Transverse colon (tissue), 4 donors: ENCODE results near the gene SNED1. TPM values are rescaled to one million over a fixed set of nuclear protein-coding genes. Genes with fewer than 3 reads are reported as not detected.

ENCODE experiments used
- DNase-seq: peaks from one replicate; pipeline ENCODE4 v3.0.0-alpha.2; 2019
- H3K27ac ChIP-seq, 4 donors: fragments of 200-600 bp; sonication (generic); 2 replicates each; pipeline ENCODE4 v1.5.1; 2016 to 2018; ENCODE audit warnings: inconsistent platforms in 4 of 4
- H3K27me3 ChIP-seq: fragments of 200-600 bp; sonication (generic); 2 replicates; pipeline ENCODE4 v1.5.1; 2017; ENCODE audit warnings: inconsistent platforms
- H3K36me3 ChIP-seq, 4 donors: fragments of 200-600 bp; sonication (generic); 2 replicates each; pipeline ENCODE4 v1.5.1; 2017 to 2019; ENCODE audit warnings: inconsistent platforms in 4 of 4
- H3K4me1 ChIP-seq, 4 donors: fragments of 200-600 bp; sonication (generic); 2 replicates each; pipeline ENCODE4 v1.5.1; 2017 to 2020; ENCODE audit warnings: inconsistent platforms in 4 of 4
- H3K4me3 ChIP-seq, 4 donors: fragments of 200-600 bp; sonication (generic); 1 replicate in 1 of 4; 2 replicates in 3 of 4; pipeline versions ENCODE4 v1.5.1 to v1.6.1; 2017 to 2019; ENCODE audit warnings: inconsistent platforms in 4 of 4
- H3K9me3 ChIP-seq, 2 donors: fragments of 200-600 bp; sonication (generic); 2 replicates each; pipeline ENCODE4 v1.5.1; 2017 to 2019; ENCODE audit warnings: inconsistent platforms in 2 of 2
- EP300 ChIP-seq: sonication (generic); formaldehyde crosslinking; IDR thresholded peaks from one replicate; pipeline ENCODE4 v1.6.1; 2017; ENCODE audit warnings: antibody characterized with exemption, low read depth
- POLR2A ChIP-seq: fragments of 450-650 bp; IDR thresholded peaks from one replicate; pipeline ENCODE4 v1.6.1; 2016; ENCODE audit warnings: antibody characterized with exemption, mild to moderate bottlenecking, moderate library complexity
- POLR2AphosphoS5 ChIP-seq, 3 donors: sonication (generic); formaldehyde crosslinking; IDR thresholded peaks; one replicate each; pipeline ENCODE4 v1.6.1; 2016; ENCODE audit warnings: antibody characterized with exemption in 3 of 3
- WGBS, 2 donors: methylation state at CpG; one replicate each; pipeline ENCODE4 v1.1.5; 2018; ENCODE audit warnings: low coverage in 1 of 2; 5-methylcytosine and 5-hydroxymethylcytosine counted together
- in situ Hi-C, 4 donors: fragments of 200-750 bp; cut with MboI; loops; one replicate each; pipeline versions ENCODE4 v1.15.0 to v1.15.1; 2017; ENCODE audit warnings: low sequenced_read_pairs in 3 of 4, low pct_ligation_motif_present in 1 of 4, low pct_unique_long_range_greater_than_20kb in 1 of 4
- intact Hi-C: fragments of 100-400 bp; cut with DNase I; formaldehyde crosslinking; loops from one replicate; pipeline ENCODE4 v1.15.1; 2023; ENCODE audit warnings: low total_unique reads
- total RNA-seq, 4 donors: library from RNA; depleted of rRNA; stranded (reverse); fragments of >200 nt; gene quantifications; one replicate each; pipeline ENCODE4 v1.1.0, GENCODE V29; 2016
- TF ChIP-seq, protein P1 (sequence below), 5 experiments: fragments of 200-600 bp in 3 of 5; fragments of 450-650 bp in 2 of 5; sonication (generic) in 3 of 5; IDR thresholded peaks; 1 replicate in 2 of 5; 2 replicates in 3 of 5; pipeline ENCODE4 v1.5.1; 2016 to 2017; ENCODE audit warnings: antibody characterized with exemption in 5 of 5, inconsistent platforms in 3 of 5, mild to moderate bottlenecking in 2 of 5, moderate library complexity in 1 of 5

Gene SNED1
- total RNA-seq, 4 donors from 2014 or later = 8.2 to 65.5 (median 30.0) TPM

- no peaks in the 10 kb centered on the region for H3K36me3 ChIP-seq
- WGBS, 2 donors = 83 to 100% methylated on average over 1 to 14 of the region's 15 CpGs
- no peaks in the 10 kb centered on the region for H3K9me3 ChIP-seq
- no peaks in the 10 kb centered on the region for H3K27me3 ChIP-seq
- H3K27ac ChIP-seq = peak overlapping the region in 1 of 4 donors; percentile 25
- no peak for DNase-seq
- in situ Hi-C loops = no loop called here
- TF ChIP-seq POLR2A = no peak
- TF ChIP-seq POLR2AphosphoS5 (IDR thresholded peaks at IDR 0.05) = no peak
- TF ChIP-seq, protein P1, sequence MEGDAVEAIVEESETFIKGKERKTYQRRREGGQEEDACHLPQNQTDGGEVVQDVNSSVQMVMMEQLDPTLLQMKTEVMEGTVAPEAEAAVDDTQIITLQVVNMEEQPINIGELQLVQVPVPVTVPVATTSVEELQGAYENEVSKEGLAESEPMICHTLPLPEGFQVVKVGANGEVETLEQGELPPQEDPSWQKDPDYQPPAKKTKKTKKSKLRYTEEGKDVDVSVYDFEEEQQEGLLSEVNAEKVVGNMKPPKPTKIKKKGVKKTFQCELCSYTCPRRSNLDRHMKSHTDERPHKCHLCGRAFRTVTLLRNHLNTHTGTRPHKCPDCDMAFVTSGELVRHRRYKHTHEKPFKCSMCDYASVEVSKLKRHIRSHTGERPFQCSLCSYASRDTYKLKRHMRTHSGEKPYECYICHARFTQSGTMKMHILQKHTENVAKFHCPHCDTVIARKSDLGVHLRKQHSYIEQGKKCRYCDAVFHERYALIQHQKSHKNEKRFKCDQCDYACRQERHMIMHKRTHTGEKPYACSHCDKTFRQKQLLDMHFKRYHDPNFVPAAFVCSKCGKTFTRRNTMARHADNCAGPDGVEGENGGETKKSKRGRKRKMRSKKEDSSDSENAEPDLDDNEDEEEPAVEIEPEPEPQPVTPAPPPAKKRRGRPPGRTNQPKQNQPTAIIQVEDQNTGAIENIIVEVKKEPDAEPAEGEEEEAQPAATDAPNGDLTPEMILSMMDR (IDR thresholded peaks at IDR 0.05) = no peak
- no peak for TF ChIP-seq EP300
- peaks cover 0 to 17% (median 4%) of the 10 kb centered on the region in 4 donors for H3K4me1 ChIP-seq
- H3K4me3 ChIP-seq = no peak overlapping the region
- intact Hi-C loops = no loop called here
These were observed 39.0 kb upstream of the SNED1 start for GRCh38 chr2:240959214-240959940.

DNA sequence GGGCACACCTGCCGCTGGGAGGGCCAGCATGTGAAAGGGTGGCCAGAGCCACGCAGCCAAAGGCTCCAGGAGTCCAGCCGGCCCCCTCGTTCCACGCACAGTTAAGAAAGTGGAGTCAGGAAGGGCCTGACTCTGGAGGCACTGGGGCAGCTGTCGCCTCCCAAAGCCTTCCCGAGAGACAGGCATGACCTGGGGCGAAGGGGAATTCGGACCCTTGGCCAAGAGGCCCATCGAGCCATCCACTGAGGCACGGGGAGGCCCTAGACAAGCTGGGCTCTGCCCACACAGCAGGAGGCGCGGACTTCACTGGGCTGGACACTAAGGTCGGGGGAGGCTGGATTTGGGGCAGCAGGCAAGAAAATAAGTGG is 38.5 kb upstream of the SNED1 start:
- in situ Hi-C loops = no loop called here

DNA sequence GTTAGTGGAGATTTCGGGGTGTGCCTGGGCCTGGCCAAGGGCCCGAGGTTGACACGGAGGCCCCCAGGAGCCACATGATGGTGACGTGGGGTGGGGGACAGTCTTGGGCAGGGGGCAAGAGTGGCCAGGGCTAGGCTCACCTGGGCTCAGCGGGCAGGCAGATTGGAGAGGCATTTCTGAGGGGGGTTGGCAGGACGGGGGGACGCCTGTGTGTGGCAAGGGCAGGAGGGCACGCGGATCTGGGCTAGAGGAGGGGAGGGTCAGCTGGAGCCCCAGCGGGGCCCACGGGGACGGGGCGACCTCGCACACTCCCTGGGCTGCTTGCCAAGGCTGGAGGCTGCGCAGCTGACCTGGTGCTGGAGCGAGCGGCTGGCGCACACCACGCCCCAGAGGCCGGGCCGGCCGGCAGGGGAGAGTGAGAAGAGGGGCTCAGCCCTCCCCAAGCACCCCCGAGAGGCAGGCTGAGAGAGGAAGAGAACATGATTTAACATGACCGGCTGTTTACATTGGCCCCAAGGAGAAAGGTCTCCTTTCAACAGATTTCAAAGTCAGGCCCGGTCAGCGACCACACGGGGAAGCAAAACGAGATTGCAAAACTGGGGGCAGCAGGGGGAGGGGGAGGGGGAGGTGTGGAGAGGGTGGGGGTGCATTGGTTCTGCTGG is 38.0 kb upstream of the SNED1 start:
- intact Hi-C loops (no loop called here), in situ Hi-C loops (no loop called here)
- TF ChIP-seq EP300 (no peak), POLR2AphosphoS5 (IDR thresholded peaks at IDR 0.05) (no peak), POLR2A (no peak)
- TF ChIP-seq, protein P1 (IDR thresholded peaks at IDR 0.05) = no peak
- no peak overlapping the region for H3K4me3 ChIP-seq
- peak overlapping the region in 2 of 4 donors; percentile 25 to 36 for H3K27ac ChIP-seq
- no peaks in the 10 kb centered on the region for H3K9me3 ChIP-seq
- no peak for DNase-seq
- 29 to 50% methylated on average over 4 to 22 of the region's 28 CpGs for WGBS, 2 donors
- no peaks in the 10 kb centered on the region for H3K27me3 ChIP-seq
- no peaks in the 10 kb centered on the region for H3K36me3 ChIP-seq
- H3K4me1 ChIP-seq = peaks cover 0 to 17% (median 4%) of the 10 kb centered on the region in 4 donors

More for the DNA sequence above, 38.5 kb upstream of the SNED1 start:
- Histone ChIP-seq H3K4me3 (no peak overlapping the region), H3K27me3 (no peaks in the 10 kb centered on the region), H3K4me1 (peaks cover 0 to 17% (median 4%) of the 10 kb centered on the region in 4 donors), H3K36me3 (no peaks in the 10 kb centered on the region), H3K9me3 (no peaks in the 10 kb centered on the region), H3K27ac (peak overlapping the region in 1 of 4 donors; percentile 25)
- TF ChIP-seq POLR2AphosphoS5 (IDR thresholded peaks at IDR 0.05) (no peak), POLR2A (no peak), EP300 (no peak)
- TF ChIP-seq, protein P1 (IDR thresholded peaks at IDR 0.05) = no peak
- DNase-seq = no peak
- intact Hi-C loops = no loop called here
- WGBS, 2 donors = 73% methylated on average over 12 of the region's 14 CpGs; no CpG with 5 or more reads in 1 of the 2 donors

- no peaks in the 10 kb centered on the region for H3K27me3 ChIP-seq
- H3K27ac ChIP-seq = peak overlapping the region in 1 of 4 donors; percentile 36
- no peaks in the 10 kb centered on the region for H3K36me3 ChIP-seq
- in situ Hi-C loops (no loop called here), intact Hi-C loops (no loop called here)
- no peak overlapping the region for H3K4me3 ChIP-seq
- no peak for TF ChIP-seq EP300
- TF ChIP-seq POLR2AphosphoS5 (IDR thresholded peaks at IDR 0.05) = no peak
- TF ChIP-seq, protein P1 (IDR thresholded peaks at IDR 0.05) = no peak
- TF ChIP-seq POLR2A = no peak
- H3K4me1 ChIP-seq = peaks cover 0 to 17% (median 4%) of the 10 kb centered on the region in 4 donors
- DNase-seq = no peak
- no peaks in the 10 kb centered on the region for H3K9me3 ChIP-seq
- 60 to 71% methylated on average over 1 to 27 of the region's 27 CpGs for WGBS, 2 donors
These were observed 37.2 kb upstream of the SNED1 start for GRCh38 chr2:240960971-240961876.
